ENCODE data around the gene ELMO3.

DNA sequence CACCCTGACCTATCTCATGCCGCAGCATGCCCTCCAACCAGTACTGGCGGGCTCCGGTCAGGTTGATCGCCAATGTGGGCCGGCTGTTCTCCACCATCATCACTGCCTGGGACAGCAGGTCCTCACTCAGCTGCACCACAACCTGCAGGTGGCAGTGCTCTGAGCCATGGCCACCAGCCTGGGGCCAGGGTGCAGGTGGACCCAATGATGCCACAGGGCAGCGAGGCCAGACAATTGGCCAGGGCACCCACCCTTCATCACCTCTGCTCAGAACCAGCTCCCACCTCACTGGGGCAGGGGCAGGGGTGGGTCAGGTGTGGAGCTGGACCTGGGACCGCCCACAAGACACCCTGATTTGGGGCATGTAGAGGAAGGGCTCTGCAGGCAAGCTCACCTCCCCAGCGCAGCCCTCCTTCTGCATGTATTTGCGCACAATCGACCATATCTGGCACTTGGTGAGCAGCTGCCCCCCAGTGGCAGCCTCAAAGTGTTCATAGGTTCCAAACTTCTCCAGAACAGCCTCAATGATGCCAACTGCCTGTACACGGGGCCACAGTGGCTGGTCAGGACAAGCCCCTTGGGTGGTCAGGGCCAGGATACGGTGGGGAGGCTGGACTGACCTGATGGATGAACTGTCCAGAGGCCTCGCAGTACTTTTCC, 19.4 kb upstream of the ELMO3 start:
- TF ChIP-seq, protein P1, sequence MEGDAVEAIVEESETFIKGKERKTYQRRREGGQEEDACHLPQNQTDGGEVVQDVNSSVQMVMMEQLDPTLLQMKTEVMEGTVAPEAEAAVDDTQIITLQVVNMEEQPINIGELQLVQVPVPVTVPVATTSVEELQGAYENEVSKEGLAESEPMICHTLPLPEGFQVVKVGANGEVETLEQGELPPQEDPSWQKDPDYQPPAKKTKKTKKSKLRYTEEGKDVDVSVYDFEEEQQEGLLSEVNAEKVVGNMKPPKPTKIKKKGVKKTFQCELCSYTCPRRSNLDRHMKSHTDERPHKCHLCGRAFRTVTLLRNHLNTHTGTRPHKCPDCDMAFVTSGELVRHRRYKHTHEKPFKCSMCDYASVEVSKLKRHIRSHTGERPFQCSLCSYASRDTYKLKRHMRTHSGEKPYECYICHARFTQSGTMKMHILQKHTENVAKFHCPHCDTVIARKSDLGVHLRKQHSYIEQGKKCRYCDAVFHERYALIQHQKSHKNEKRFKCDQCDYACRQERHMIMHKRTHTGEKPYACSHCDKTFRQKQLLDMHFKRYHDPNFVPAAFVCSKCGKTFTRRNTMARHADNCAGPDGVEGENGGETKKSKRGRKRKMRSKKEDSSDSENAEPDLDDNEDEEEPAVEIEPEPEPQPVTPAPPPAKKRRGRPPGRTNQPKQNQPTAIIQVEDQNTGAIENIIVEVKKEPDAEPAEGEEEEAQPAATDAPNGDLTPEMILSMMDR (IDR thresholded peaks at IDR 0.05; ENCODE audit: low read depth, low read length, poor library complexity, severe bottlenecking): no peak
- TF ChIP-seq EZH2phosphoT487 (IDR thresholded peaks at IDR 0.05; ENCODE audit: borderline replicate concordance, low read length): no peak
